ENCODE data around the gene DHRS7.

DNA sequence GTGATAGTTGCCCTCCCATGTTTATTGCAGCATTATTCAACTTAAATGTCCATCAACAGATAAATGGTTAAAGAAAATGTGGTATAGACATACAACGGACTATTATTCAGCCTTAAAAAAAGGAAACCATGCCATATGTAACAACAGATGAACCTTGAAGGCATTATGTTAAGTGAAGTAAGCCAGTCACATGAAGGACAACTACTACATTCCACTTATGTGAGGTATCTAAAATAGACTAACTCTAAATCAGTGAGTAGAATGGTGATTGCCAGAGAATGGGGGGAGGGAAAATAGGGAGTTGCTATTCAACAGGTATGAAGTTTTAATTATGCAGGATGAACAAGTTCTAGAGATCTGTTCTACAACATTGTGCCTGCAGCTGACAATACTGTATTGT lies 63.4 kb downstream of the DHRS7 start:
- TF ChIP-seq BHLHE40 (IDR thresholded peaks at IDR 0.05; ENCODE audit: borderline replicate concordance): no peak
- TF ChIP-seq SP1 (IDR thresholded peaks at IDR 0.05): no peak
- no peak for TF ChIP-seq FOXK2 (IDR thresholded peaks at IDR 0.05)

All from HEK293T (cell line).